Stimulated activated CD8-positive, alpha-beta memory T cell treated with anti-CD3 and anti-CD28 coated beads, Interleukin-2, amount 100 ng/mL, for 1 hour (primary cell): Measurements from ENCODE around the gene ANK2.
"Not testable (repeated sequence)": the region's sequence is repeated elsewhere in the genome, so short reads cannot be mapped to it uniquely, and the experiment has no call there.

ENCODE experiments used
- DNase-seq, 2 donors: peaks; one replicate each; pipeline ENCODE4 v3.0.0-alpha.2; 2020; ENCODE audit warnings: low read depth in 2 of 2

The ANK2 gene

DNA sequence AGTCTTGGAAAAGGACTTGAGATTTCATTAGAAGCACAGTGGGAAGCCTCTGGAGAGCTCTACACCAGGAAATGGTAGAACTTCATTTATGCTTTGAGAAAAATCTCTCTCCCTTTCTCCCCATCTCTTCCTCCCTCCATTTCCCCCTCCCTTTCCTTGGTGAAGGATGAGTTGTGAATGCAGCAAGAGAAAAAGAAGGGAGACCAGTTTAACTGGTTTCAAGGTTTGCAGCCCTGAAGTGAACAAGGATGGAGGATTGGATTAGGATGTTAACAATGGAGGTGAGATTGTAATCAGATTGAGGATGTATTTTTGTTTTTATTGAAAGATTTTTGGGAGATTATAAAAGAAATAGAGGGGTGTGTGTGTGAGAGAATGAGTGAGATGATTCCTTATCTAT lies 99.5 kb downstream of the ANK2 start:
- DNase-seq, result no peak

DNA sequence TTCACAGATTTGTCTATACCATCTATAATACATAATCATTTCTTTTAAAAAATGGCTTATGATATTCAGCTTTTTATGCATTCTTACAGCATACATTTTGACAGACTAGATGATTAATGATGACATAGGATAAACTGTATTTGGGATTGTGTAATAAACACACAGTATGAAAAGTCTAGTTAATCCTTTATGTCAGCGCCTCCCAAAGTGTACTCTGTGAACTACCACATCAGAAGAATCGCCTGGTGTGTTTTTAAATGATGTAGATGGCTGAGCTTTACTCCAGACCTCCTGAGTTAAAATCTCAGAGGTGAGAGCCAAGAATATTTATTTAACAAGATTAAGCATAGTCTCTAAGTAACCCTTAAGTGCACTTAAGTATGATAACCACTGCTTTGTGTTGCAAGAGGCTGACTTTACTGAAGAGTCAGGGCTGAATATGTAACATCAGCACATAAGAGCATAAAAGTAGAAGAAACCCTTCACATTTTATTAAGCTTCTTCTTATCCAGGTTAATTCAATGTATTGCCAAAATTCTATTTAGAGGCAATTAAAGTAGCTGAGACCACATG lies 104.2 kb downstream of the ANK2 start:
- no peak for DNase-seq

DNA sequence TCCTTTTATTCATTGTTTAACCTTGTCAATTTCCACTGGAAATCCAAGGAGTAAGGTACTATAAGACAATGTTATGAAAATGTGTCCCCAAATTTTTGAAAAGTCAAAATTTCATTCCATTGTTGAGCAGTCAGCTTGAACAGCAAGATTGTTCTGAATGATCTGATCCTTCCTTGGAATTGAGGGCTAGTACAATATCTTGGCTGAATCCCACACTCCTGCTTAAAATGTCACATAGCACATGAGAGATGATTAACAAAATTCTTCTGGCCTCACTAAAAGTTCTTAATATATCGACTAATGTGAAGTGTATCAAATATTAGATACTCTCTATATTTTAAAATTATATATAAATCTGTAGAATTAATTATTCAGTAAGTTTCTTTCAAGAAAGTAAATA lies 104.8 kb downstream of the ANK2 start:
- no peak for DNase-seq

DNA sequence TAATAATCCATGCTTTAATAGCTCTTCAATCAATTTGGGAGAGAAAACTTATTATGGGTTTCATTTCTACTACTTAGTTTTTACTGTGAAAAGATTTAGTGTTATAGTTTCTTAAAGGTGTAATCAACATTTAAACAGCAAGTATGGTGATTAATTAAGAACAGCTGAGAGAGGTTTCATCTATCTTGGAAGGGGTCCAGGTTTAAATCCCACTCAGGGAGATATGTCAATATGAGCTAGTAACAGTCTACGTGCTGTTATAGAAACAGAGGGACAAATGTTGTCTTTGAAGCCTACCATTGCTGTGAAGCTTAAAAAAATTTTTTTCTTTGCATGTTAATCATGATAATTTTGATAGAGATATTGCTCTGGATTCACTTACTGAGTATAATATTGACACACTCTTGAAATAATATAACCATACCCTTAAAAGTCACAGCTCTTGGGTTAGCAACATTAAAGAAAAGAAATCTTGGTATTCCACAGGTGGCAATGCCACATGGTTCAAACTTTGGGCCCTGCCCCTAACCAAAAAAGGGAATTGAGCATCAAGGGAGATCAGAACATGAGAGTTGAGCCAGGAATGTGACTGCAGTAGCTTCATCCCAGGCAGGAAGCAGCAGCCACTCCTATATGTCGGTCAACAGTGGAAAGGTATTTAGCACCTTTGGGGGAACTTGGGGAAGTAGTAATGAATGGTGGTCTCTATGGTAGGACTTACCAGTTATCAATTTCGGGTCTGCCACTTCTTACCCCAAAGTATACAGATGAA lies 107.8 kb downstream of the ANK2 start:
- no peak for DNase-seq

DNA sequence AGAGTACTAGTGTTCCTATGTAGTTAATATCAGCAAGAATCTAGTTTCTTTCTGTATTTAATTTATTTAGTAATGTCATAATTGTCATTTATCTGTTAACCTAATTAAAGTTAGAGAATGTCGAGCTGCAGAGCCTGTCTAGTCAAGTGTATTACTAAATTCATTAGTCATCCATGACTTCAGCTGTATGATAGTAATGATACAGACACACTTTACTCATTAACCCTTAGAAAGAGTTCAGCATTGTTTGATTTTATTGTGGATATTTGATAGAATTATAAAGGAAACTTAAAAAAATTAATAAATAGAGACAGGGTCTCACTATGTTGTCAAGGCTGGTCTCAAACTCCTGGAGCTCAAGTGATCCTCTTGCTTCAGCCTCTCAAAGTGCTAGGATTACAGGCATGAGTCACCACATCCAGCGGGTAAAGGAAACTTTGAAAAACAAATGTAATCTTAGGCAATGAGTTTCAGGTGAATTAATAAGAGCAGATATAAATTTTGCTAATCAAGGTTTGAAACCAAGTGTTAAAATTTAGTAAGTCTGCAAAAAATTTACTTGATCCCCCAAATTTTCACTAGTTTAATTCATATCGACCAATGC lies 110.6 kb downstream of the ANK2 start:
- no peak for DNase-seq

DNA sequence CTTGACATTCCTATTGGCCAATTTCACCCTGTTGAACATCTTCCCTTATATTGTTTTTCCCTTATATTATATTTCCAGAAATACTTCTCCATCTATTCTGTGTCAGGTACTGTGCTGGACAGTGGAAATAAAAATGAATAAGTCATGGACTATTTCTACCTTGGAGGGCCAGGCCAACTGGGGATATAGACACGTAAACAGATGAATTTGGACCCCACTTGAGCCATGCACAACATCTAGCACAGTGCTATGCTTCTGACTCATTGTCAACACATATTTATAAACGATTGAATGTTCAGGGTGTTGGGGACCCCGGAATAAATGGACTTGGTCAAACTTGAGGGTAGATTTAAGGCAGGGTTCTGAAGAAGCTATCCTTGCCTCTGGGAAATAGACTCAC lies 111.1 kb downstream of the ANK2 start:
- no peak for DNase-seq

DNA sequence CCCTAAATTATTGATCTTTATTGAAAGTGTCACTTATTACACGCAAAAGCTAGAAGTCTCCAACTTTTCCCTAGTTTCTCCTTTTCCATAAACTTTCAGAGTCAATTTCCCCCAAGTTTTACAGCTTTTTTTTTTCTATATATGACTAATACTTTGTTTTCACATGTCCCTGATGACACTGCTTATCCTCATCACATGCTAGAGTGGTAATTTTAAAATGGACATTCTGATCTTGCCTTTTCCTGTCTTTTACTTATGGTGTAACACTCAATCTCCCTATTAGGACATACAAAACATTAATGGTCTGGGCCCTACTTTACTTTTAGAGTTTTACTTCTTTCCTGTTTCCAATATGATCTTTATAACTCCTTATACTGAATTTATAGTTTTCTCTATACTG lies 112.6 kb downstream of the ANK2 start:
- no peak for DNase-seq

DNA sequence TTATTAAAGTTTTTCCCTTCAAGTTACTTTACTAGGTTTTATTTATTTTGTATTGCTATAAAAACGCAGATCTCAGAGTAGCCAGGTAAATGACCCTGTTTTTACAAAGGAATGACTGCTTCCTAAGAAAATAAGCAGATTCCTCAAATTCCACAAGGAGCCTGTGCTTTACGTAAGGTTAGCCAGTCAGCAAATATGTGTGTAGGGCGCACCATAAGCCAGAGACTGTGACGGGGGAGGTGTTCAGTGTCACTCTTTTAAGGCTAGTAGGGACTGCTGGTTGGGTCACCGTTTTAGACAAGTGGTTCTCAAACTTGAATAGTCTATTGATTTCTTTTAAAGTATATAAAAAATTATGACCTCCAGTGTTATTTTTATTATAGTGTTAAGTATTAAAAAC lies 119.9 kb downstream of the ANK2 start:
- DNase-seq, result no peak

DNA sequence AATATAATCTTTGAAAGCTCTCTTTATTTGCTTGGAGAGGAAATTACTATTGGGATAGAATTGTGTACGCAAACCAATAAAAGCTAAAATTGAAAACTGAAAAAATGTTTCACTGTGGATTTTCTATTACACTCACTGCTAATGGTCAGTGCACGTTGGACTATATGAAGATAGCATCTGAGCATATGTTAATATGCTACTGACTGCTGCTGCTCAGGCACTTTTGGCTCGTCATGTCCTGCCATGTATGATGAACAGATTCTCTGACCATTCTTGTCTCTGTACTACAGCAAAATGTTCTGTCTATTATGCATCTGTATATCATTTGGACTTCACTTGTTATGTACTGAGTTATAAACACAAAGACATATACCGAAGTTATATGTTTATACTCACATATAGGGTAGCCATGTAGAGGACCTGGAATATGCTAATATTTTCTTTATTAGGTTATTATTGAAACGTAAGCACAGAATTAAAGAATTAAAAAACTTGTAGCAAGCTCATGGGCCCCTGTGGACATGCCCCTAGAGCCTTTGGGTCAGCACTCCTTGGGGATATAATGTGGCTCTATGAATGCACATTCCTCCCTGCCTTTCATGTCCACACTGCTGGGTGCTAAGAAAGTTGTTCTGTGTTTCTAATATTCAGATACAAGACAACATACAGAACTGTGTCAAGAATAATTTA lies 120.8 kb downstream of the ANK2 start:
- DNase-seq, result no peak

DNA sequence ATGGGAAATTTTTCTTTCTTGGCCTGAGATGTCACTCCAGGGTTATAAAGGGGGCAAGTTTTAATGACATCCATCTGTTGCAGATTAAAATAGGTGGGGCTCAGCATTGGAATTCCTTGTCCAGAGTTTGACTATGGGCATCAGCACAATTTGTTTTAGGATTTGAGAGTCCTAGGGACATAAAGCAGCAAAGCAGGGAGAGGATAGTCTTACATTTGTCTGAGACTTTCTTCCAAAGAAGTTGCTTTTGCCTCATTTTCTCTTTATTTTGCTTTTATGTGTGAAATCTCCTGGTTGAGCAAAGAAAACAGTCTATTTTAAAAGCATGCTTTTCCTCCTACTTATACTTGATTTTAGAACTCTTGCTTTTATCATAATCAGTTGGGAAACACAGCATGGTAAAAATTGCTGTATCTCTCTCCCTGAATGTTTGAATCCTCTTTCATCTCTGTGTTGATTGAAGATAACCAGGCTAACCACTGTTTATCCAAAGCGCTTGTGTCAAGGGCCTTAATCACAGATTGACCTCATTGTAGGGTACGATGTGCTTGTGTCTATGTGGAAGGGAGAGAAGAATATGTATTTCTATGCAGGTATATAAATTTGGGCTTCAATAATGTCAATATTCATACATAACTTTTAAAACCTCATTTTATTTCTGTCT lies 121.5 kb downstream of the ANK2 start:
- no peak for DNase-seq

DNA sequence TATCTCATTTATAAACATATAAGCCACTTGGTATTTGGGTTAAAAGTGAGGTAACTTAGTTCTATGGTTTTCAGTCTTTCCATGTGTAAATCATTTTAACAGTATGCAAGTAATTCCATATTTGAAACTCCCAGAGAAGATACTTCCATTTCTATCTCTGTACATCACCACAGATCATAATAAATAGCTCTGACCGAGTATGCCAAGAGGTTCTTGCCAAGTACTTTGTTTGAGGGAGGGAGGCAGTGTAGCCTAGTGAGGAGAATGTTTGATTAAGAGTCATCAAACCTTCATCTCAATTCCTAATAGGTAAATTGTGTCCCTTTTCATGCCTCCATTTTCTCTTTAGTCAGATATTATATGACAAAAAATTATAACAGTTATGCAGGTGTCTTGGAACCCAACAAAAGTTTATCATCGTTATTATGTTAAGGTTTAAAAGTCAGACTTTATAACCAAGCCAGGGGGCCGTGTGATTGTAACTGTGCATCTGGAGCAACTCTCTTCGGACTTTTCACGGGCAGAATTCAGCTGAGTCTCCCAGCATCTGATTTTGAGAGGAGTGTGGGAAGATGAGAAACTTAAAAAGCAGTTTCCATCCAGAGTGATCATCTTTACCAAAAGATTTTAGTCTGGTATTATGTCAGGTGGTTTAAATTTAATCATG lies 123.8 kb downstream of the ANK2 start:
- no peak for DNase-seq

DNA sequence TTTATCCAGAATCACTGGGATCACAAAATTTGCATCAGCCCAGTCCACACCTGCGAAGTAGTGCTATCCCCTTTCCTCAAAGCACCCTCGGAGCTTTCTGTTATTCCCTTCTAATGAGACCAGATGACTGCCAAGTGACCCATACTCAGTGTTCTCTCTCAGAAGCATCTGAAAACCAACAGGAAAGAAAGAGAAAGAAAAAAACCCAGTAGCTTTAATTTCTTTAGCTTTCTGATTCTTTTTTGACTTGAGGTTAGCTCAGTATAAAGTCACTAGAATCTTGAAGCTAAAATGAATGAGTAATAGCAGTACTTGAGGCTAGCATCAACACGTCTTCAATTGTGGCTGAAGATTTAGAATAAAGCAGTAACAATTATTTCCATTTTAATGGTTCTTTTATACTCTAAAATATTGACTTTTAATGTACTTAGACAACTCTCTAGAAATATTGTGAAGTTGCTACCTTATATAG lies 124.4 kb downstream of the ANK2 start:
- no peak for DNase-seq

DNA sequence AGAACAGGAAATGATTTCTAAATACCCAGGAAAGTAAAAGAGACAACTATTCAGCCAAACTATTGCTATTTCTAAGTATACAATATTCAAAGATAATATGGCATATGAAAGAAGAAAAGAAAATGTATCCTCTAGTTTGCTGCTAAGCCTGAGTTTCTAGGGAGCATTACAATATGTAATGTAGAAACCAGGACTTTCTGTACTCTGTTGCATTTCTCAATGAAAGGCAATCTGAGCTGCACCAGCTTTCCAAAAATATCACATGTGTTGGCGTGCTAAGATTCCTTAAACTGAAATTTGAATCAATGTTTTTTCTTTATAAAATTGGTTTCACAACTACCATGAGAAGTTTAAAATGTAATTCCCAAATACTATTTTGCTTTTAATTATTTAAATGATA lies 129.6 kb downstream of the ANK2 start:
- no peak for DNase-seq

DNA sequence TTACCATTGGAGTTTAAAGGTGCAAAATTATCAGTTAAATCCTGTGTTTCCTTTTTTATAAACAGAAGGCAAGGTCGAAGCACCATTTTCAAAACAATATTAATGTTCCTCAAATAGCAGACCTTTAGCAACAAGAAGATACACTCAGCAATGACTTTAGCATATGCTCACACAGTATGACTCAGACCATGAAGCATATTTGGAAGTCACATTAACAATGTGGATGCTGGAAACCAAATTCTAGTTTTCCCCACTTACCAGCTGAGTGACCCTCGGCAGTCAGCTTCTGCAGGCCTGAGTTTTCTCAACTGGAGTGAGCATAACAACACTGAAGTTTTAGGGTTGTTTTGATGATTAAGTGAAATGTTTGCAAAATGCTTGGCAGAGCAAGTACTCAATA lies 130.5 kb downstream of the ANK2 start:
- DNase-seq, result no peak

DNA sequence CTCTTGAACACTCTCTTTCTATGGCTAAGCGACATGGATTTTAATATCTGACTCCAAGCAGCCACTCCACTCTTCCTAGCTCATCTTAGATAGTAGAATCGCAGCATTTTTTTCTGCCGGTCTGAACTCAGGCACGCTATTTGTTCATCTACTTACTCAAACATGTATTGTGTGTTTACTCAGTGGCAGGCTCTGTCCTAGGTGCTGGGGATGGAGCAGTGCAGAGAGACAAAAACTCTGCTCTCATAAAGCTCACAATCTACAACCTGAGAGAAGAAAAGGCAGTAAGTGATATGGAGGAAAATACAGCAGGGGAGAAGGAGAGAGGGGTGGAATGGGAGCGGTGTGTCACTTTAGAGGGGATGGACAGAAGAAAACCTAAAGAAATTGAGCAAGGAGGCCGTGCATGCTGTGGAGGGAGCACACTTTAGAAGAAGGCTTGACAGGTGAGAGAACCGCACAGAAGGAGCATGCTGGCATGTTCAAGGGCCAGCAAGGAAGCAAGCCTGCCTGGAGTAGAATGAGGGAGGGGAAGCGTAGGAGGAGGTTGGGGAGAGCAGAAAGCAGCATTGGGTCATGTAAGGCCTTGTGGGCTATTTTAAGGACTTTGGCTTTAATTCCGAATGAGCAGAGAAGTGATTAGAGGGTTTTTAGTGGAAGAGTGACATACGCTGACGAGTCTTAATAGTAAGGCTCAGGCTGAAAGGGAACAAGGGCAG lies 132.0 kb downstream of the ANK2 start:
- DNase-seq, result no peak

DNA sequence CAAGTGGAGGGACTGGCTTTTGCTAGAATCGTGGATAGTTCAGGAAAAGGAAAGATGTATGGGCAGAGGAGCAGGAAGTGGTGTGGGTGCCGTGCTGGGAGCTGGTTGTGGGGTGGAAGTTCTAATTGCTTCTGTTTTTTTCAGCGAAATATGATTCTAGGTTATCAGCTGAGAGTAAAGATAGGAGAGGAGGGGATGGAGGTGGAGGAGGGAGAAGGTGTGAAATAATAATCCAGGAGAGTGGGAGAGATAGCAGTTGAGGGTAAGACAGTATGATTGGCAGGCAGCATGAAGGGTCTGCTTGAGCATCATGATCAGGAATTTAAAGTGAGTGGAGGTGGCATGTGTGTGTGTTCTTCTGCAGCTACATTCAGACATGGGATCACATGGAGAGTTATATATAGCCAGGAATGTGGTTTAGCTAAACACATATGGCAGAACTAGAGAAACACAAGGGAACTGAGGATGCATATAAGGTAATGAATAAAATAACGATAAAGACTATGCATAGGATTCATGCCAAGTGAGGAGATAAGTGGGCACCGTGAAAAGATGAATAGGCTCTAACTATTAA lies 133.7 kb downstream of the ANK2 start:
- DNase-seq, result no peak

DNA sequence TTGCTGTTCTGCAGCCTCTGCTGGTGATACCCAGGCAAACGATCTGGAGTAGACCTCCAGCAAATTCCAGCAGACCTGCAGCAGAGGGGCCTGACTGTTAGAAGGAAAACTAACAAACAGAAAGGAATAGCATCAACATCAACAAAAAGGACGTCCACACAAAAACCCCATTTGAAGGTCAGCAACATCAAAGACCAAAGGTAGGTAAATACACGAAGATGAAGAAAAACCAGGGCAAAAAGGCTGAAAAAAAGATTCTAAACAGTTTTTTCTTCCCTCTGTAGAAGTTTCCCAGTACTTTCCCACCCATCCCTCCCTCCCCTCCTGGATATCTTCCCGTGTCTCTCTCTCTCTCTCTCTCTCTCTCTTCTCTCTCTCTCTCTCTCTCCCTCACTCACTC lies 136.8 kb downstream of the ANK2 start:
- DNase-seq, result not testable (repeated sequence)

DNA sequence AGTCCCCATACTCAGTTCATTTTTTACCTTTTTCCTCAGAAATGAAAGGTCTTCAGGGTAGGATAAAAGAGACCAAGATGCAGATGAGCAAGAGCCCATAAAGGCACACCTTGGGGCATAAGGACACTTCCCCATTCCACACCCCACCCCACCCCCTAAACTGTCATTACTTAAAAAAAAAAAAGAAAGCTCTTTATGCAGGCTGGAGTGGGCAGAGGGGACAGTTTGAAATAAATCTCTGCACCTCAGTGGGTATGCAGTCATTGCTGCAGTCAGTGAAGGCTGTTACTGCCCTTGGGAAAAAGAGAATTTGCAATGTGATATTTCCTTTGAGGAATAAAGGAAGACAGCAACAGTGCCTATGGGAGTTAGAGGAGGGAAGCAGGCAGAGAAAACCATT lies 137.5 kb downstream of the ANK2 start:
- no peak for DNase-seq

DNA sequence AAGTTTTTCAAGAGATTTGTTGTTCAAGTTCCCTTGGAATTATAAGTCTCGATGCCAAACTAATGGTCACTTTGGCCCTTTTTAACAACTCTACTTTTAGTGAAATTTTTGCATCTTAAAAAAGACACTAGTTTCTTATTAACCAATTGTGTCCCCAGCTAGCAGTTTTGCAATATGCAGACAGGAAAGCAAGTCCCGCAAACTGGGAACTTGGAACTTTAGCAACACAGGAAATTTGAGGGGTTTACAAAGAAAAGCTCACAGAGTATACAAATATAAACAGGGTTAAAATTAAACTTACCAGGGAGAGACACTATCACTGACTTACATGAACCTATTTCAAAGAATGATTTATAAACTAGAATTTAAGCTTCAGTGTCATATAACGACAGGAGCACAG lies 137.9 kb downstream of the ANK2 start:
- no peak for DNase-seq

DNA sequence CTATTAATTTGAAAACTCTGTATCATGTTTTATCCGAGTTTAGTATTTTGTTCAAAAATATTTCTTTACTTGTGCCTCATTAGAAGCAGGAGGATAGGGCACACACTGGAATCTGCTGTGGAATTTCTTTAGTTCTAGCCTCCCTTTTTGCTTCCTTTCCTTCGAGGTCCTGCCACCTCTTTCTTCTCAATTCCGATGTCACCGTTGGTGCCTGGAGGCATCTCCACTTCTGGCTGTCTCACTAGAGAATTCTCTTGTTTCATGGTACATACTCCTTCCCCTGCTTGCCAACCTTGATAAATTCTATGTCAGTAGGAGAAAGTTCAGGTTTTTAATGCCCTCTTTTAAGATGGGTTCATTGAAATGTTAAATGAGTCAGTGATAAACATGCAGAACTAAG lies 140.1 kb downstream of the ANK2 start:
- DNase-seq, result no peak

DNA sequence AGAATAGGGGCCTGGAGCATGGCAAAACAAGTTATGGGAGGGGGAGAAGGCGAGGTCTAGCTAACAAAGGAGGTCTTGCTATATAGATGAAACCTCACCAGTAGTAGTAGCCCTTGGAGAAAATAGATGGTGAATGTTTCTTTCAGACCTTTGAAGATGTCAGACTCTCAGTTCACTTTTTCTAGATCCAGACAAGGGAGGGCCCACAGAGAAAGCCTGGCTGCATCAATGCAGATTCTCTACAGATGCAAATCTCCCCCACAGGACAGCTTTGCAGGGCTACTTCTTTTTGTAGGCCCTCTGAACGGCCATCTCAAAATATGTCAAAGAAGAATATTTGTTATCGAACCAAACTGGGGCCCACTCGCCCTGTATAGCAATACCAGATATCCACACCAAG lies 159.7 kb downstream of the ANK2 start:
- no peak for DNase-seq
